CD14-positive monocyte (primary cell): ENCODE measurements around the gene D2HGDH. TPM values are rescaled to one million over a fixed set of nuclear protein-coding genes. Genes with fewer than 3 reads are reported as not detected.

Source experiments
- DNase-seq, 3 donors: peaks; one replicate each; pipeline ENCODE4 v3.0.0-alpha.2; 2011 to 2022
- H2AFZ ChIP-seq: 2 replicates; pipeline ENCODE4 v1.6.0; 2012; ENCODE audit warnings: mild to moderate bottlenecking, low read depth, low read length, inconsistent platforms; ENCODE audit not compliant: insufficient read depth, poor library complexity, severe bottlenecking
- H3K27ac ChIP-seq, 2 donors: 1 replicate in 1 of 2; 2 replicates in 1 of 2; pipeline ENCODE4 v1.5.1; 2012 to 2013; ENCODE audit warnings: low read length in 2 of 2, control low read depth in 1 of 2, inconsistent platforms in 1 of 2, low read depth in 1 of 2, mild to moderate bottlenecking in 1 of 2
- H3K27me3 ChIP-seq, 2 donors: one replicate each; pipeline versions ENCODE4 v1.6.0 to v1.6.1; 2011 to 2013; ENCODE audit warnings: low read length in 2 of 2; ENCODE audit not compliant: control insufficient read depth in 2 of 2, insufficient read depth in 2 of 2
- H3K36me3 ChIP-seq, 2 donors: replicated peaks in 1 of 2; 1 replicate in 1 of 2; 2 replicates in 1 of 2; pipeline versions ENCODE4 v1.5.1 to v1.6.1; 2012 to 2013; ENCODE audit warnings: low read length in 2 of 2, control low read depth in 1 of 2, inconsistent platforms in 1 of 2, mild to moderate bottlenecking in 1 of 2; ENCODE audit not compliant: insufficient read depth in 2 of 2, control insufficient read depth in 1 of 2
- H3K4me1 ChIP-seq, 2 donors: 1 replicate in 1 of 2; 2 replicates in 1 of 2; pipeline versions ENCODE4 v1.5.1 to v1.6.1; 2012 to 2013; ENCODE audit warnings: low read length in 2 of 2, control low read depth in 1 of 2, inconsistent platforms in 1 of 2, mild to moderate bottlenecking in 1 of 2, moderate library complexity in 1 of 2; ENCODE audit not compliant: insufficient read depth in 2 of 2, control insufficient read depth in 1 of 2
- H3K4me2 ChIP-seq: replicated peaks from 2 replicates; pipeline ENCODE3; 2012; ENCODE audit warnings: low read length, moderate library complexity, mild to moderate bottlenecking; ENCODE audit not compliant: poor library complexity, severe bottlenecking; ENCODE audit errors: extremely low read depth
- H3K4me3 ChIP-seq, 3 experiments: fragments of 200-600 bp in 1 of 3; sonication (generic) in 1 of 3; replicated peaks in 1 of 3; 1 replicate in 2 of 3; 2 replicates in 1 of 3; pipeline ENCODE4 v1.5.1; 2011 to 2013; ENCODE audit warnings: low read length in 3 of 3, mild to moderate bottlenecking in 3 of 3, control low read depth in 2 of 3, low read depth in 2 of 3, inconsistent platforms in 1 of 3, moderate library complexity in 1 of 3
- H3K79me2 ChIP-seq: 2 replicates; pipeline ENCODE4 v1.6.0; 2012; ENCODE audit warnings: mild to moderate bottlenecking, control low read depth, inconsistent platforms, low read length, moderate library complexity; ENCODE audit not compliant: insufficient read depth
- H3K9ac ChIP-seq: 2 replicates; pipeline ENCODE4 v1.6.0; 2017; ENCODE audit warnings: low read length, mild to moderate bottlenecking; ENCODE audit not compliant: insufficient read depth, poor library complexity, severe bottlenecking
- H3K9me3 ChIP-seq, 2 donors: replicated peaks in 1 of 2; 1 replicate in 1 of 2; 2 replicates in 1 of 2; pipeline versions ENCODE4 v1.5.1 to v1.6.1; 2012 to 2013; ENCODE audit warnings: low read length in 2 of 2, control low read depth in 1 of 2; ENCODE audit not compliant: control insufficient read depth in 1 of 2, insufficient read depth in 1 of 2
- H4K20me1 ChIP-seq: 2 replicates; pipeline ENCODE4 v1.6.0; 2012; ENCODE audit warnings: mild to moderate bottlenecking, low read length, control low read depth, moderate library complexity; ENCODE audit not compliant: insufficient read depth
- H3K27ac Mint-ChIP-seq, 7 donors: one replicate each; pipeline ENCODE4 v1.8.0; 2020; ENCODE audit warnings: mild to moderate bottlenecking in 7 of 7, mixed read lengths in 7 of 7, moderate library complexity in 6 of 7, inconsistent platforms in 2 of 7
- H3K27me3 Mint-ChIP-seq, 3 donors: one replicate each; pipeline ENCODE4 v1.8.0; 2021 to 2022; ENCODE audit warnings: low read depth in 3 of 3, mild to moderate bottlenecking in 3 of 3, mixed read lengths in 3 of 3, moderate library complexity in 3 of 3, inconsistent platforms in 1 of 3
- H3K36me3 Mint-ChIP-seq, 2 donors: one replicate each; pipeline ENCODE4 v1.8.0; 2020; ENCODE audit warnings: mixed read lengths in 2 of 2, inconsistent platforms in 1 of 2, mild to moderate bottlenecking in 1 of 2
- H3K4me1 Mint-ChIP-seq: one replicate; pipeline ENCODE4 v1.8.0; 2020; ENCODE audit warnings: mild to moderate bottlenecking, mixed read lengths
- H3K4me3 Mint-ChIP-seq, 2 donors: one replicate each; pipeline ENCODE4 v1.8.0; 2020; ENCODE audit warnings: mild to moderate bottlenecking in 2 of 2, mixed read lengths in 2 of 2, moderate library complexity in 1 of 2
- H3K9me3 Mint-ChIP-seq, 7 donors: one replicate each; pipeline ENCODE4 v1.8.0; 2020 to 2022; ENCODE audit warnings: mixed read lengths in 7 of 7, mild to moderate bottlenecking in 6 of 7, moderate library complexity in 6 of 7, inconsistent platforms in 2 of 7
- WGBS: methylation state at CpG from one replicate; pipeline ENCODE4 v1.1.5; 2013; ENCODE audit warnings: missing lambda C conversion rate; ENCODE audit not compliant: insufficient coverage; 5-methylcytosine and 5-hydroxymethylcytosine counted together
- intact Hi-C, 2 donors: fragments of 100-400 bp; cut with micrococcal nuclease; formaldehyde crosslinking; loops; one replicate each; pipeline versions ENCODE4 v1.15.0 to v1.15.1; 2023
- polyA plus RNA-seq, 3 donors: library from polyadenylated mRNA; depleted of rRNA in 1 of 3; unstranded in 2 of 3; stranded (reverse) in 1 of 3; fragments of 300-500 nt in 2 of 3; fragments of >200 nt in 1 of 3; fragmentation: Illumina TruSeq in 2 of 3; gene quantifications; 1 replicate in 2 of 3; 2 replicates in 1 of 3; pipeline ENCODE4 v1.2.3, GENCODE V29; 2012 to 2021
- TF ChIP-seq, protein P1 (sequence below): fragments of 200-600 bp; IDR thresholded peaks from one replicate; pipeline ENCODE4 v1.8.0; 2022; ENCODE audit warnings: antibody characterized with exemption, mild to moderate bottlenecking

D2HGDH gene
- polyA plus RNA-seq, 3 donors, result 1.0 to 57.1 (median 1.1) TPM

DNA sequence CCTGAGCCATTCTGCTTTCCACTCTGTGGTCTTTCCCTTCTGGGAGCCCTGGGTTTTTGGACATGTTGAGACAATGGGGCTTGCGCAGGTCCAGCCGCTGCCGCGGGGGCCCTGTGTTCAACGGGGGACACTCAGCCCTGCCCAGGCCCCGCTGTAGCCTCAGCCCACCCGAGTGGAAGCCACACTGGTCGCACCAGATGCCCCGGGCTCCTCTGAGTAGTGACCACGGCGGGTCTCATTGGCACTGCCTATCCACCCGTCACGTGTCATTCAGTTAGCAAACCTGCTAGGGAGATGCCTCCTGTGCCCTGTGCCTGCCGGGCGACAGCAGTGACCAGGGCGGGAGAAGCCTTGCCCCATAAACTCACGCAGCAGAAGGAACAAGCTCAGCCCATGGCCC lies 19.1 kb downstream of the D2HGDH start:
- H3K4me1 Mint-ChIP-seq, result no peaks in the 10 kb centered on the region
- H3K27ac ChIP-seq, result no peak overlapping the region
- peaks cover 55 to 76% of the 10 kb centered on the region in 2 donors for H3K36me3 Mint-ChIP-seq
- intact Hi-C loops, result no loop called here
- H3K9me3 ChIP-seq, result no peaks in the 10 kb centered on the region
- H3K4me2 ChIP-seq, result no peak overlapping the region
- WGBS, result over 99% methylated on average over 17 of the region's 17 CpGs
- H3K4me3 Mint-ChIP-seq, result no peak overlapping the region
- H3K9me3 Mint-ChIP-seq, result peaks cover 0 to 2% (median 0%) of the 10 kb centered on the region in 7 donors
- peaks cover 33 to 49% of the 10 kb centered on the region in 2 donors for H3K36me3 ChIP-seq
- peak overlapping the region in 1 of 7 donors; percentile 40 for H3K27ac Mint-ChIP-seq
- no peak overlapping the region for H2AFZ ChIP-seq
- H3K27me3 ChIP-seq, result no peaks in the 10 kb centered on the region
- no peaks in the 10 kb centered on the region for H4K20me1 ChIP-seq
- H3K4me1 ChIP-seq, result no peaks in the 10 kb centered on the region
- H3K9ac ChIP-seq, result no peak overlapping the region
- no peaks in the 10 kb centered on the region for H3K79me2 ChIP-seq
- H3K4me3 ChIP-seq, result no peak overlapping the region
- DNase-seq, result no peak
- TF ChIP-seq, protein P1, sequence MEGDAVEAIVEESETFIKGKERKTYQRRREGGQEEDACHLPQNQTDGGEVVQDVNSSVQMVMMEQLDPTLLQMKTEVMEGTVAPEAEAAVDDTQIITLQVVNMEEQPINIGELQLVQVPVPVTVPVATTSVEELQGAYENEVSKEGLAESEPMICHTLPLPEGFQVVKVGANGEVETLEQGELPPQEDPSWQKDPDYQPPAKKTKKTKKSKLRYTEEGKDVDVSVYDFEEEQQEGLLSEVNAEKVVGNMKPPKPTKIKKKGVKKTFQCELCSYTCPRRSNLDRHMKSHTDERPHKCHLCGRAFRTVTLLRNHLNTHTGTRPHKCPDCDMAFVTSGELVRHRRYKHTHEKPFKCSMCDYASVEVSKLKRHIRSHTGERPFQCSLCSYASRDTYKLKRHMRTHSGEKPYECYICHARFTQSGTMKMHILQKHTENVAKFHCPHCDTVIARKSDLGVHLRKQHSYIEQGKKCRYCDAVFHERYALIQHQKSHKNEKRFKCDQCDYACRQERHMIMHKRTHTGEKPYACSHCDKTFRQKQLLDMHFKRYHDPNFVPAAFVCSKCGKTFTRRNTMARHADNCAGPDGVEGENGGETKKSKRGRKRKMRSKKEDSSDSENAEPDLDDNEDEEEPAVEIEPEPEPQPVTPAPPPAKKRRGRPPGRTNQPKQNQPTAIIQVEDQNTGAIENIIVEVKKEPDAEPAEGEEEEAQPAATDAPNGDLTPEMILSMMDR, result no peak
- no peaks in the 10 kb centered on the region for H3K27me3 Mint-ChIP-seq

DNA sequence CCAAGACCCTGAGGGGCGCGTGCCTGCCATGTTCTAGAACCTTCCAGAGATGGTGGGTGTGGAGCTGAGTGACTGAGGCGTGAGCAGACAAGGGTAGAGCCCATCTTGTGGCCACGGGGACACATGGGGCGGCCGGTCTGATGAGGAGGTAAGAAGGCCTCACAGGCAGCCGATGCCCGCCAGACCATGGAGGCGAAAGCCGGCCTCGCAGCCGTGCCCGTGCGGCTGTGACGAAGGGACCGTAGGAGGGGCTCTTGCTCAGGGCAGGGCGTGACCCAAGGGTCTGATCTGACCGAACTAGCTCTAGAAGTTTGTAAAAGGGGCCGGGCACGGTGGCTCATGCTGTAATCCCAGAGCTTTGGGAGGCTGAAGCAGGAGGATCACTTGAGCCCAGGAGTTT lies 19.6 kb downstream of the D2HGDH start:
- Histone ChIP-seq H3K36me3 (peaks cover 29 to 49% of the 10 kb centered on the region in 2 donors), H3K79me2 (no peaks in the 10 kb centered on the region), H3K4me3 (no peak overlapping the region), H3K27ac (no peak overlapping the region), H3K27me3 (no peaks in the 10 kb centered on the region), H4K20me1 (no peaks in the 10 kb centered on the region), H3K4me1 (no peaks in the 10 kb centered on the region), H3K4me2 (no peak overlapping the region), H3K9ac (no peak overlapping the region), H3K9me3 (no peaks in the 10 kb centered on the region), H2AFZ (no peak overlapping the region)
- Mint-ChIP-seq H3K36me3 (peaks cover 54 to 75% of the 10 kb centered on the region in 2 donors), H3K27ac (peak overlapping the region in 4 of 7 donors; percentile 3 to 62 (median 20)), H3K9me3 (peaks cover 0 to 2% (median 0%) of the 10 kb centered on the region in 7 donors), H3K4me3 (no peak overlapping the region), H3K27me3 (no peaks in the 10 kb centered on the region), H3K4me1 (no peaks in the 10 kb centered on the region)
- intact Hi-C loops, result no loop called here
- DNase-seq, result no peak
- WGBS, result 98% methylated on average over 20 of the region's 20 CpGs
- TF ChIP-seq, protein P1, result no peak
